GM06990 (cell line): ENCODE data around the gene B4GALT1.

ENCODE experiments used
- DNase-seq: peaks from one replicate; pipeline ENCODE4 v3.0.0-alpha.2; 2011; ENCODE audit not compliant: insufficient read length; ENCODE audit errors: extremely low read depth
- H3K27me3 ChIP-seq: replicated peaks from 2 replicates; pipeline ENCODE4 v1.6.0; 2011; ENCODE audit warnings: low read length; ENCODE audit not compliant: control insufficient read depth, insufficient read depth
- H3K36me3 ChIP-seq: 2 replicates; pipeline ENCODE4 v1.5.1; 2011; ENCODE audit warnings: low read length; ENCODE audit not compliant: control insufficient read depth, insufficient read depth
- H3K4me3 ChIP-seq: replicated peaks from 2 replicates; pipeline ENCODE4 v1.5.1; 2011; ENCODE audit warnings: low read depth, mild to moderate bottlenecking, control low read depth, low read length
- CTCF ChIP-seq: IDR thresholded peaks from 2 replicates; pipeline ENCODE4 v1.5.1; 2011; ENCODE audit warnings: low read length, control low read depth, mild to moderate bottlenecking, inconsistent platforms; ENCODE audit not compliant: insufficient read depth, poor library complexity, severe bottlenecking

B4GALT1 gene

GRCh38 chr9:33082128-33082527, 85.0 kb downstream of the B4GALT1 start:
- TF ChIP-seq CTCF: no peak
- no peak overlapping the region for H3K4me3 ChIP-seq
- DNase-seq: no peak
- H3K36me3 ChIP-seq: no peaks in the 10 kb centered on the region
- H3K27me3 ChIP-seq: no peaks in the 10 kb centered on the region

GRCh38 chr9:33081128-33081851, 85.8 kb downstream of the B4GALT1 start:
- H3K27me3 ChIP-seq: no peaks in the 10 kb centered on the region
- H3K36me3 ChIP-seq: no peaks in the 10 kb centered on the region
- DNase-seq: peak; percentile 30
- H3K4me3 ChIP-seq: peak overlapping the region; percentile 1; the same call in 1 of the 2 replicates
- peak; percentile 64 for TF ChIP-seq CTCF

- Histone ChIP-seq H3K36me3 (no peaks in the 10 kb centered on the region), H3K4me3 (no peak overlapping the region), H3K27me3 (no peaks in the 10 kb centered on the region)
- no peak for DNase-seq
- TF ChIP-seq CTCF: no peak
These were observed 86.6 kb downstream of the B4GALT1 start for GRCh38 chr9:33080534-33080933.

GRCh38 chr9:33076046-33077004, 90.8 kb downstream of the B4GALT1 start, which contains the start of gene SMU1:
Gene SMU1 (minus strand): TSS chr9:33076674. CDS start chr9:33076608, 66 bp downstream.
- peak; percentile 94 for DNase-seq
- Histone ChIP-seq H3K4me3 (peak within 1 kb of the TSS; percentile 87), H3K27me3 (no peaks in the 10 kb centered on the region), H3K36me3 (peaks cover 10% of the 10 kb centered on the region)
- TF ChIP-seq CTCF: no peak

DNA sequence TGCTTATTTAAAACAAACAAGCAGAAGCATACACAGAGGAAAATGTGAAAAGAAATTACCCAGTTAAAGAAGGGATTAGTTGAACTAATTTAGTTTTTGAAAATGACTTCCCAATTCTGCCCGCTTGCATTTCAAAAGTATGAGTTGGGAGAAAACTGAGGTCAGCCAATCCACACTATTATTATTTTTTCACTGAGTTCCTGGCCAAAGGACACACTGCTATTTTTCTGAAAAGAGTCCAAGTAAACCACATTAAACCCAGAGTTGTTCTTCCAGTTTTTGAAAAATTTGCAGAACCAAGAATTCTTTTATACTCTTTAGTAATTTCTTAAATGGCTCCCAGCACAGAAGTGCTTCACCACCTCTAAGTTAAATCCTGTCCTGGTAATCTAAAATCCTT, 98.1 kb downstream of the B4GALT1 start:
- Histone ChIP-seq H3K4me3 (no peak overlapping the region), H3K36me3 (peaks cover 15% of the 10 kb centered on the region), H3K27me3 (no peaks in the 10 kb centered on the region)
- no peak for TF ChIP-seq CTCF
- no peak for DNase-seq
